SIG-M5 treated with dmso at 0.1 percent for 504 hours (cell line): ENCODE results near the gene SLC10A4.
"Not testable (repeated sequence)": the region's sequence is repeated elsewhere in the genome, so short reads cannot be mapped to it uniquely, and the experiment has no call there.

Source experiments
- DNase-seq: peaks from one replicate; lab custom pipeline; 2025; ENCODE audit not compliant: unreplicated experiment; lab: John Stamatoyannopoulos, UW

Gene SLC10A4

DNA sequence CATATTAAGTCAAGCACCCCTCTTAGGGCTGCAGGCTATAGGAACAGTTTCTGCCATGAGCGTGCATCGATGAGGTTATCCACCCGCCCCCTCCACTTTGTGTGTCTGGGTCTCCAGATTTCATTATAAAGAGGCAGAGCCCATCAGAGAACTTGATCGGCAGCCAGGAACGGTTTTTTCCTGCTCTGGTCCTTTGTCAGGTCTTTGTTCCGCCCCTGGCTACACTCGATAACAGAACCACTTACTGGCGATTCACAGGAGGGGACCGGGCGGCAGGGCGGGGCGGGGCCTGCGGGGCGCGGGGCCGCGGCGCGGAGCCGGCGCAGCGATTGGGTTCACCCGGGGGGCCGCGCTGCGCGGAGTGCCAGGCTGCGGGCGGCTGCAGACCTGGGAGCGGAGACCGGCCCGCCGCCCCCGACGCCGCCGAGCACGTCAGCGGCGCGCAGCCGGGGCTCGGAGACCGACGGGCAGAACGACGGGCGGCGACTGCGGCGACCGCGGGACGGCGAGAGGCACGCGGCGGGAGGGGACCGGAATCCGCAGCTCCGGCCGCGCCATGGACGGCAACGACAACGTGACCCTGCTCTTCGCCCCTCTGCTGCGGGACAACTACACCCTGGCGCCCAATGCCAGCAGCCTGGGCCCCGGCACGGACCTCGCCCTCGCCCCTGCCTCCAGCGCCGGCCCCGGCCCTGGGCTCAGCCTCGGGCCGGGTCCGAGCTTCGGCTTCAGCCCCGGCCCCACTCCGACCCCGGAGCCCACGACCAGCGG, at the start of gene SLC10A4:
Gene SLC10A4 (plus strand): TSS at position 338 of the 771 bp plus-strand sequence. CDS start 219 bp downstream, at position 557.
- no peak for DNase-seq

GRCh38 chr4:48436318-48436717, 46.8 kb upstream of the SLC10A4 start:
- DNase-seq = no peak

DNA sequence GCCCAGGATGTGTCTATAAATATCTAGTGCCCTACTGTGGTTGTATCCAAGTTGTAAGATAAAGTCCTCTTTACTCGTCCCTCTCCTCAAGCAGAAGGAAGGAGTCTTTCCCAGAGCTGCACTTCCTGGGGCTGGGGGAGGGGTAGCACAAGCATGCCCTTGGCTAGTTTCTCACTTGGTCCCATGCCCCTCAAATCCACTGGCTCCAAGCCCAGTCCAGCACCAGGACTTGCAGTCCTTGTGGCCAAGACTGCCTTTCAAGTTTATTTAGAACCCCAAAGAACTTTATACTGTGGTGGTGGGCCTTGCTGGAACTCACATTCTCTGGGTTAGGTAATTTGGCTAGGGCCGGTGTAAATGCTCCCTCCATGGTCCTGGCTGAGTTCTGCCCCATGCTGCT, 43.2 kb upstream of the SLC10A4 start:
- DNase-seq = no peak

DNA sequence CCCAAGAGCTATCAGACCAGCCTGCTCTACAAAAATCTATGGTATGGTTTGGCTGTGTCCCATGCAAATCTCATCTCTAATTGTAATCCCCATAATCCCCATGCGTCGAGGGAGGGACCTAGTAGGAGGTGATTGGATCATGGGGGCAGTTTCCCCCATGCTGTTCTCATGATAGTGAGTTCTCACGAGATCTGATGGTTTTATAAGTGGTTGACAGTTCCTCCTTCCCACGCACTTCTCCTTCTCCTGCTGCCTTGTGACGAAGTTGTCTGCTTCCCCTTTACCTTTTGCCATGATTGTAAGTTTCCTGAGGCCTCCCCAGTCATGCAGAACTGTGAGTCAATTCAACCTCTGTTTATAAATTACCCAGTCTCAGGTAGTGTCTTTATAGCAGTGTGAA, 42.2 kb upstream of the SLC10A4 start:
- DNase-seq = not testable (repeated sequence)

GRCh38 chr4:48445704-48446103, 37.4 kb upstream of the SLC10A4 start:
- no peak for DNase-seq

- DNase-seq = no peak
Measured at GRCh38 chr4:48446642-48447041, 36.5 kb upstream of the SLC10A4 start.

- DNase-seq = no peak
Measured at GRCh38 chr4:48449151-48449550, 34.0 kb upstream of the SLC10A4 start.

DNA sequence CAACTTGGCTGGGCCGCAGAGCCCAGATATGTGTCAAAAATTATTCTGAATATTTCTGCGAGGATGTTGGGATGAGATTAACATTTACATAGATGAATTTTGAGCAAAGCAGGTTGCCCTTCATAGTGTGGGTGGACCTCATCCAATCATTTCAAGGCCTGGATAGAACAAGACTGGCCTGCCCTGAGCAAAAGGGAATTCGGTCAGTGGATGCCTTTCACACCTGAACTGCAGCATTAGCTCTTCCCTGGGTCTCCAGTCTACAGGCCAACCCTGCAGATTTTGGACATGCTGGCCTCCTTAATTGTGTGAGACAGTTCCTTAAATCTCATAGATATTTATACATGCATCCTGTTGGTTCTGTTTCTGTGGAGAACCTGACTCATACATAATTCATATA, 32.4 kb upstream of the SLC10A4 start:
- no peak for DNase-seq

DNA sequence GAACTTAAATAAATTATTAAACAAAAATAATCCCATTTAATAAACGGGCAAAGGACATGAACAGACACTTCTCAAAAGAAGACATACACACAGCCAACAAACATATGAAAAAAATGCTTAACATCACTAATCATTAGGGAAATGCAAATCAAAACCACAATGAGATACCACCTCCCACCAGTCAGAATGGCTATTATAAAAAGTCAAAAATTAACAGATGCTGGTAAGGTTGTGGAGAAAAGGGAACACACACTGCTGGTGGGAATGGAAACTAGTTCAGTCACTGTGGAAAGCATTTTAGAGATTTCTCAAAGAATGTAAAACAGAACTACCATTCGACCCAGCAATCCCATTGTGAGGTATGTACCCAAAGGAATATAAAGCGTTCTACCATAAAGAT, 31.5 kb upstream of the SLC10A4 start:
- DNase-seq = not testable (repeated sequence)

- no peak for DNase-seq
Measured at GRCh38 chr4:48454591-48454990, 28.6 kb upstream of the SLC10A4 start.

DNA sequence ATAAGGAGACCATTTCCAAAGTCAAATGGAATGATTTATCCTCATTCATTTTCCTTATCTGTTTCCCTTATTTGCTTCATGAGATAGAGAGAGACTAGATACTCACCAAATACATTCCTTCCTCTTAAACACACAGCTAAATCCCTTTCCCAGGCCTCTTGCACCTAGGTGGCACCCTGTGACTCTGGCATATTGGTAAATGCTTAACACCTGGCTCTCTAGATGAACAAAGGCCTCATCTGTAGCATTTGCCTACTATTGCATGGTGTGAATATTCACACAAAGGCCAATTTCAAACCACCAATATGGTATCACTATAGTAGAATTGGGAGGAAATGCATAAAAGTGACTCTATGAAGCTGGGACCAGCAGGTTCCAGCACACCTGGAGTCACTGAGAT, 22.1 kb upstream of the SLC10A4 start:
- no peak for DNase-seq

DNA sequence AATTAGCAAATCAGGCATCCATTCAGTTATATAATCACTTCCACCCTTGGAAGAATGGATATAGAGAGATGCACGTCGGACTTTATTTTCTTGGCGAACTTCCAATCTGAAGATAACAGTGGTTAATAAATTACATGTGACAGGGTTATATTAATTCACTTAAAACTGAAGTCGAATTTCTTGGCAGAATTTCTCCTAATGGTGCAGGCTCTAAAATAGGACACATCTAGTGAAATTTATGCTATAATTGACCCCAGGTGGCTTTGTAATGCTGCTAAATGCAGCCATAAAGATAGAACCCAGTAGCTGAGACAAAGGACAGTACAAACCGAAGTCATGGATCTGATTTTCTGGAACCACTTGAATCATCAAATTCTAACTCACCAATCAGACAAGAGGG, 20.8 kb upstream of the SLC10A4 start:
- no peak for DNase-seq

- no peak for DNase-seq
Measured at GRCh38 chr4:48467442-48467841, 15.7 kb upstream of the SLC10A4 start.

- DNase-seq = no peak
Measured at GRCh38 chr4:48467891-48468290, 15.3 kb upstream of the SLC10A4 start.

GRCh38 chr4:48470137-48470536, 13.0 kb upstream of the SLC10A4 start:
- DNase-seq = no peak

DNA sequence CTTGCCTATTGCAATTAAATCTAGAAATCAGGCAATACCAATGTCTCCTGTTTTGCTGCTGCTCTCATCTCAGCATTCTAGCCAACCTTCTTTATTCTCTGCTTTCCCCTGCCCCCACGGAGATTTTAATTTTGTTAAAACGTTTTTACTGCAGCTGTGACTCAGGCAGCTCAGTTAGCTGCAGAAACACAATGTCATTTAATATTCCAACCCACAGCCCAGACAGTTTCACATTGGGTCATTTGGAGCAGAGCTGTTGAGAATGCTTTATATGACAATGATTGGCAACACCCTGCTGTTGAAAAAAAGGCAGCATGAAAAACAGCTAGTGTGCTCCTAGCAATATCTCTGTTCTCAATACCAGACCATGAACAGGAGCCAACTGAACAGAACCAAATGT, 12.6 kb upstream of the SLC10A4 start:
- DNase-seq = no peak

- DNase-seq = no peak
Measured at GRCh38 chr4:48472794-48473193, 10.3 kb upstream of the SLC10A4 start.

DNA sequence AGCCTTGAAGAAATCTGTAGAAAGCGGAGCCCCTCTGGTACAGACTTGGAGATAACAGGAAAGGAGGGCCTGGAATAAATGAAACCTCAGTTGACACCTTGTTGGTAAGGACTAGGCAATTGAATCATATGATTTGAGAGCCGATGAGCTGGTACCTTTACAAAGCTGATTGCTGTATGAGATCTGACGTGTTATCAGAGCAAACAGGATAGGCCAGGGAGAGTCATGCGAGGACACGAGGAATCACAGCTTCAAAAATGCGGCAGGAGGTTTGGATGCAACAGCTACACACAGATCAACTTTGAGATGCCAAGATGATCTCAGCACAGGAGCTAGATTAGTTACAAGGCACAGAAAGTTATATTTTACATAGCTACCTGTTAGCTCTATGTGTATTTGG, 7.4 kb upstream of the SLC10A4 start:
- no peak for DNase-seq

GRCh38 chr4:48478273-48478672, 4.9 kb upstream of the SLC10A4 start:
- no peak for DNase-seq

DNA sequence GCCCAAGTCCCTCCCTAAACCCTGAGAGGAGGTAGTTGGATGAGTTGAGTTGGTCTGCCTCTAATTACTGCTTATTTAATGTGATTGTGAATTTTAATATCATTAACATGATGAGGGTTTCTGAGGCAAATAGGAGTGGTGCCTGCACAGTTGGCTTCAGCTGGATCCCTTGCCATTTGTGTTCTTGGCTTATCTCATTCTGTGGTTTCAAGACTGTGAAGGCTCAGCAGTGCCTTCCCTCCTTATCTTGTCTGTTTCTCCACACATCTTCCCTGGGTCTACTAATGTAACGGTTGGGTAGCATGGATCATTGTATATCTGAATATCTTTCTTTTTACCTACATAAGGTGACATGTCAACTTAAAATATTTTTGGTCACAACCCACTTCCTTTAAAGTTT, 1.6 kb upstream of the SLC10A4 start:
- DNase-seq = no peak

GRCh38 chr4:48483777-48484493, 792 bp downstream of the SLC10A4 start:
- DNase-seq = no peak

- DNase-seq = no peak
Measured at GRCh38 chr4:48484494-48485168, 1.5 kb downstream of the SLC10A4 start.
